GM23248 (cell line): ENCODE results near the gene CCDC97. TPM values are rescaled to one million over a fixed set of nuclear protein-coding genes. Genes with fewer than 3 reads are reported as not detected.
A peak's percentile ranks its signal among the peaks of the same experiment; 100 is the strongest.

Experiments used
- DNase-seq: peaks from one replicate; pipeline ENCODE4 v3.0.0-alpha.2; 2015
- H2AFZ ChIP-seq: fragments of 200-600 bp; sonication (generic); 2 replicates; pipeline ENCODE4 v1.6.1; 2016; ENCODE audit warnings: antibody characterized with exemption
- H3F3A ChIP-seq: fragments of 200-600 bp; sonication (generic); 2 replicates; pipeline ENCODE4 v1.6.1; 2016; ENCODE audit warnings: mild to moderate bottlenecking, antibody characterized with exemption, mixed run types; ENCODE audit not compliant: insufficient read depth
- H3K27ac ChIP-seq: fragments of 200-600 bp; sonication (generic); 2 replicates; pipeline ENCODE4 v1.5.1; 2016; ENCODE audit warnings: mild to moderate bottlenecking
- H3K27me3 ChIP-seq: fragments of 200-600 bp; sonication (generic); replicated peaks from 2 replicates; pipeline ENCODE4 v1.6.1; 2016; ENCODE audit warnings: mild to moderate bottlenecking; ENCODE audit not compliant: insufficient read depth
- H3K36me3 ChIP-seq: fragments of 200-600 bp; sonication (generic); 2 replicates; pipeline ENCODE4 v1.6.1; 2016; ENCODE audit warnings: low read depth, mild to moderate bottlenecking
- H3K4me1 ChIP-seq: fragments of 200-600 bp; sonication (generic); 2 replicates; pipeline ENCODE4 v1.6.1; 2016; ENCODE audit warnings: mild to moderate bottlenecking; ENCODE audit not compliant: insufficient read depth
- H3K4me2 ChIP-seq: fragments of 200-600 bp; sonication (generic); one replicate; pipeline ENCODE4 v1.6.1; 2016; ENCODE audit warnings: mild to moderate bottlenecking; ENCODE audit not compliant: unreplicated experiment
- H3K4me3 ChIP-seq: fragments of 200-600 bp; sonication (generic); 2 replicates; pipeline ENCODE4 v1.5.1; 2016; ENCODE audit warnings: mild to moderate bottlenecking
- H3K79me2 ChIP-seq: fragments of 200-600 bp; sonication (generic); 2 replicates; pipeline ENCODE4 v1.6.1; 2016; ENCODE audit warnings: mild to moderate bottlenecking; ENCODE audit not compliant: insufficient read depth
- H3K9ac ChIP-seq: fragments of 200-600 bp; sonication (generic); 2 replicates; pipeline ENCODE4 v1.6.1; 2016; ENCODE audit warnings: mild to moderate bottlenecking
- H3K9me2 ChIP-seq: fragments of 200-600 bp; sonication (generic); 2 replicates; pipeline ENCODE4 v1.6.1; 2016; ENCODE audit warnings: mixed run types, mild to moderate bottlenecking, moderate library complexity; ENCODE audit not compliant: insufficient read depth
- H3K9me3 ChIP-seq: fragments of 200-600 bp; sonication (generic); one replicate; pipeline ENCODE4 v1.6.1; 2017; ENCODE audit warnings: low read depth
- H4K20me1 ChIP-seq: fragments of 200-600 bp; sonication (generic); 2 replicates; pipeline ENCODE4 v1.6.0; 2016; ENCODE audit not compliant: insufficient read depth
- EZH2 ChIP-seq: fragments of 200-600 bp; sonication (generic); IDR thresholded peaks from 2 replicates; pipeline ENCODE4 v1.6.1; 2018; ENCODE audit warnings: antibody characterized with exemption, mild to moderate bottlenecking; ENCODE audit not compliant: insufficient read depth, poor library complexity, severe bottlenecking
- EZH2phosphoT487 ChIP-seq: fragments of 200-600 bp; sonication (generic); IDR thresholded peaks from 2 replicates; pipeline ENCODE4 v1.6.1; 2018; ENCODE audit warnings: antibody characterized with exemption, moderate library complexity, mild to moderate bottlenecking, low read depth; ENCODE audit not compliant: insufficient read depth
- WGBS, 2 experiments: methylation state at CpG; one replicate each; pipeline ENCODE4 v1.1.6; 2015 to 2017; ENCODE audit warnings: low lambda C conversion rate in 2 of 2, low coverage in 1 of 2; ENCODE audit errors: missing lambda C conversion rate in 2 of 2; 5-methylcytosine and 5-hydroxymethylcytosine counted together
- in situ Hi-C: fragments of 300-500 bp; cut with MboI; formaldehyde crosslinking; loops from 2 replicates; pipeline ENCODE4 v1.15.0; 2020
- polyA plus RNA-seq: library from polyadenylated mRNA; unstranded; fragments of >200 nt; fragmentation: Nextera tagmentation; extraction: Ambion mirVana; gene quantifications from 2 replicates; pipeline ENCODE4 v1.2.1, GENCODE V29; 2016
- small RNA-seq: library from RNA; depleted of rRNA; stranded (forward); fragments of <200 nt; gene quantifications from one replicate; pipeline ENCODE3, GENCODE V24; 2014; ENCODE audit warnings: low read depth, low replicate concordance
- total RNA-seq: library from RNA; depleted of rRNA; stranded (reverse); fragments of >200 nt; shearing (Covaris generic); gene quantifications from 2 replicates; pipeline ENCODE4 v1.2.3, GENCODE V29; 2014; rRNA removed

CCDC97 gene
- total and polyA plus RNA-seq, 2 experiments from 2014 or later: 5.2 to 12.3 TPM

GRCh38 chr19:41373993-41374392 is 64.0 kb downstream of the CCDC97 start:
- H3K9ac ChIP-seq: no peak overlapping the region
- no peak overlapping the region for H3K4me2 ChIP-seq
- H4K20me1 ChIP-seq: no peaks in the 10 kb centered on the region
- H3K4me3 ChIP-seq: no peak overlapping the region
- peaks cover 16% of the 10 kb centered on the region for H3K4me1 ChIP-seq
- no peaks in the 10 kb centered on the region for H3K9me2 ChIP-seq
- H2AFZ ChIP-seq: no peak overlapping the region
- no peaks in the 10 kb centered on the region for H3K9me3 ChIP-seq
- no peaks in the 10 kb centered on the region for H3K27me3 ChIP-seq
- in situ Hi-C loops: no loop called here
- no peak overlapping the region for H3K27ac ChIP-seq
- peaks cover 29% of the 10 kb centered on the region for H3K79me2 ChIP-seq
- H3K36me3 ChIP-seq: no peaks in the 10 kb centered on the region
- H3F3A ChIP-seq: 0 out of 2 replicates have a peak, but pooled peaks cover 4% of the 10 kb centered on the region
- TF ChIP-seq EZH2: no peak
- no peak for TF ChIP-seq EZH2phosphoT487
- DNase-seq: peak; percentile 85
- WGBS, 2 experiments: 9 to 15% methylated on average over 12 of the region's 12 CpGs

Small RNA genes within 50 kb of the gene (small RNA-seq; reads per million reads assigned to genes)
- not detected for gene RN7SL34P

Other genes starting within 250 kb of the CCDC97 start
- gene CYP2A13, start 221.7 kb upstream of the CCDC97 start, total RNA-seq: not detected in 2 replicates
- not detected in 2 replicates for gene CYP2A13, start 221.7 kb upstream of the CCDC97 start, polyA plus RNA-seq
- not detected in 2 replicates for gene CYP2F1, start 195.7 kb upstream of the CCDC97 start, total RNA-seq
- gene CYP2F1, start 195.7 kb upstream of the CCDC97 start, polyA plus RNA-seq: not detected in 2 replicates
- 0.13 TPM in 1 of 2 replicates, not detected in the other for gene CYP2S1, start 117.0 kb upstream of the CCDC97 start, total RNA-seq
- not detected in 2 replicates for gene CYP2S1, start 117.0 kb upstream of the CCDC97 start, polyA plus RNA-seq
- 401 and 421 TPM in 2 replicates for gene AXL, start 90.9 kb upstream of the CCDC97 start, total RNA-seq
- 340 and 348 TPM in 2 replicates for gene AXL, start 90.9 kb upstream of the CCDC97 start, polyA plus RNA-seq
- gene HNRNPUL1, start 45.8 kb upstream of the CCDC97 start, total RNA-seq: 107 and 111 TPM in 2 replicates
- gene HNRNPUL1, start 45.8 kb upstream of the CCDC97 start, polyA plus RNA-seq: 105 and 112 TPM in 2 replicates
- 21.4 and 23.5 TPM in 2 replicates for gene TGFB1, start 43.8 kb downstream of the CCDC97 start, total RNA-seq
- 12.4 and 13.9 TPM in 2 replicates for gene TGFB1, start 43.8 kb downstream of the CCDC97 start, polyA plus RNA-seq
- gene B9D2, start 54.0 kb downstream of the CCDC97 start, total RNA-seq: 8.1 and 9.6 TPM in 2 replicates
- 13.2 and 13.8 TPM in 2 replicates for gene B9D2, start 54.0 kb downstream of the CCDC97 start, polyA plus RNA-seq
- 3.9 and 5.3 TPM in 2 replicates for gene TMEM91, start 66.4 kb downstream of the CCDC97 start, total RNA-seq
- gene TMEM91, start 66.4 kb downstream of the CCDC97 start, polyA plus RNA-seq: 6.6 and 7.8 TPM in 2 replicates
- gene EXOSC5, start 87.2 kb downstream of the CCDC97 start, total RNA-seq: 20.7 and 21.4 TPM in 2 replicates
- gene EXOSC5, start 87.2 kb downstream of the CCDC97 start, polyA plus RNA-seq: 26.4 and 29.4 TPM in 2 replicates
- gene BCKDHA, start 87.6 kb downstream of the CCDC97 start, total RNA-seq: 26.8 and 51.0 TPM in 2 replicates
- gene BCKDHA, start 87.6 kb downstream of the CCDC97 start, polyA plus RNA-seq: 29.4 and 32.0 TPM in 2 replicates
- 5.0 and 5.9 TPM in 2 replicates for gene B3GNT8, start 117.2 kb downstream of the CCDC97 start, total RNA-seq
- gene B3GNT8, start 117.2 kb downstream of the CCDC97 start, polyA plus RNA-seq: 2.3 and 3.1 TPM in 2 replicates
- 52.9 and 72.8 TPM in 2 replicates for gene DMAC2, start 129.7 kb downstream of the CCDC97 start, total RNA-seq
- 49.2 and 50.6 TPM in 2 replicates for gene DMAC2, start 129.7 kb downstream of the CCDC97 start, polyA plus RNA-seq
- not detected in 2 replicates for gene ERICH4, start 133.0 kb downstream of the CCDC97 start, total RNA-seq
- not detected in 2 replicates for gene ERICH4, start 133.0 kb downstream of the CCDC97 start, polyA plus RNA-seq